Activated CD8-positive, alpha-beta memory T cell treated with anti-CD3 and anti-CD28 coated beads for 4 hours (primary cell): Measurements from ENCODE around the gene PRDM5.
"Not testable (repeated sequence)": the region's sequence is repeated elsewhere in the genome, so short reads cannot be mapped to it uniquely, and the experiment has no call there.

ENCODE experiments used
- DNase-seq, 2 donors: peaks; one replicate each; pipeline ENCODE4 v3.0.0-alpha.2; 2020; ENCODE audit warnings: low read depth in 2 of 2

The PRDM5 gene

DNA sequence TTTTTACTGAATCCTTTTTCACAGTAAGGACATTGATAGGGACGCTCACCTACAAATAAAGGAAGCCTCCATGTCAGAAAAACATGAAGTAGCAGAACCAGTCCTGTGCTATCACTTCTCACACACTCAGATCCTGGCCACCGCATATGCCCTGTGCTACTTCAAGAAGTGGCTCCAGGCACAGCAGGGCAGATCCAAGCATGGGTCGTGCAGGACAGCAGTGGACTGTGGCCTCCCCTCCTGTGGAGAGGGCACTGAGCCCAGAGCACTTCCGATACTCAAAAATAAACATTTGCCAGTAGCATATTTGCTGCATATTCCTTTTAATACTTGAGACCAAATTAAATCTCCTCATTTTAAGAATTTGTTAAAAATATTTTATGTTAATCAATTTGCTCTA is 167.9 kb downstream of the PRDM5 start:
- no peak for DNase-seq

DNA sequence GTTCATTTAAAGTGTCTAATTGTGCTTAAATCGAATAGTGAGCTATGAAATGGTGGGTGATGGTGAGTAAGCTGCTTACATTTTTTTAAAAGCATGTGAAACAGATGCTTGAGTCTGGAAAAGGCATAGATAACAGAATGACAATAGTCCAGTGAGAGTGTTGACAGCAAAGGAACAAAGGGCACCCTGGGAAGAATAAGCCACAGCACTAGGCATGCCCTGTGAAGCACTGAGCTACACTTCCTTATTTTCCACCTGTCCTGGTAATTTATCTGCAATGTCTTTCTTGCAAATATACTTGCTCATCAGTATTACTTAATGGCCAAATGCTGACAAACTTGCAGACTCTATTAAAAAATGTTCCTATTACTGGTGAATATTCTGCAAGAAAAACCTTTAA is 168.7 kb downstream of the PRDM5 start:
- no peak for DNase-seq

GRCh38 chr4:120750152-120750525 is 172.4 kb downstream of the PRDM5 start:
- DNase-seq = no peak

DNA sequence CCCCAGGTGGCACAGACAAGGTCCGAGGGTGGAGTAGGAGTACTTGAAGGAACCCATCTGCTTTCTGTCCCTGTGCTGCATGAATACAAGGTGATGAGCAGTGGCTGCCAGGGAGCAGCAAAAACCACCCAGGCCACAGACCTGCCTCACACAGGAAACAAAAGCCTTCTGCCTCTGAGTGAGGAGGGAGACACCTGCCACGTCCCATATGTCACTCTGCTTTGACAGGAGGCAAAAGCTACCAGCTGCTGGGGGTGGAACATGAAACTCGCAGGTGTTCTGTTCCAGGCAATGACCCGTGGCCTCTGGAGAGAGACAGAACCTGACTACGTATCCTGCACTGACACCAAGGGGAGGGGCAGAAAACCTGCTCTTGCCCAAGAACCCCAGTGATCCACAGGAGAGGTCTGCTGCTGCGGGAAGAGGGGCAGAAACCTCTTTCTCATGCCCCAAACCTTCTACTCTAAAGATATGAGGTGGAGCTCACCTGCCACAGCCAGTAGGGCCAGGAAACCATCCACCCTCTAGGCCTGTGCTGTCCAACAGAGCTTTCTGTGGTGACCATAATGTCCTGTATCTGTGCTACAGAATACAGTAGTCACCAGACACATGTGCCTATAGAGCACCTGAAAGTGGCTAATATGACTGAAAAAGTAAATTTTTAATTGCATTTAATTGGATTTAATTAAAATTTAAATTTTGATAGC is 172.9 kb downstream of the PRDM5 start:
- no peak for DNase-seq

- DNase-seq = not testable (repeated sequence)
Measured at GRCh38 chr4:120741636-120742035, 180.9 kb downstream of the PRDM5 start.

DNA sequence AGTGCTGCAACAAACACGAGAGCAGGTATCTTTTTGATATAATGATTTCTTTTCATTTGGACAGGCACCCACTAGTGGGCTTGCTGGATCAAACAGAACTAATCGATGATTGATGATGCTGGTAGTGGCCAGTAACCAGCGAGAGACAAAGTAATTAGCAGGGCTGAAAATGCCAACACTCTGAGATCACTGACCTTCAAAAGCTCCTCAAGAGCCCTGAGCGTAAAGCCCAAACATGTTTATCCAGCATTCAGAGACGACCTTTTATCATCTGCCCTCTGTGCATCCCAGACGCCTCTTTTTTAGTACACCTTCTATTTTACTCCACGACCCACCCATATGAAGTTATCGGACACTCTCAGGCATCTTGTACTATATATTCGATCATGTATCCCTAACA is 186.2 kb downstream of the PRDM5 start:
- DNase-seq = no peak

DNA sequence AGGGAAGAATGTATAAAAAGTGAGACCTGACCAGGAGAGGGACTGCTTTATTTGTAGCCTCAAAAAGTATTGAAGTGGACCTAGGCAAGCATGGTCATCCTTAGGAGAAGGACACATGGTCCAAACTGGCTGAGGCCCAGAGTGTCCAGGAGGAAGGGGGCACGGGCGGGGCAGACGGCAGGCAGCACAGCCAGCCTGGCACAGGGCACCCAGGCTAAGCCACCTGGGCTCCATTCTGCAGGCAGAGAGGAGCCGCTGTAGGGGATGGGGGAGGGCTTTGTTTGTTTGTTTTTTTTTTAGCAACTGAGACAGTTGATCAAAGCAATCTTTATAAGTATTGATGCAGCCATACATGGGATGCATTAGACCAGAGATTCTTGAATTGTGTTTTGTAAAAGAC is 188.6 kb downstream of the PRDM5 start:
- no peak for DNase-seq

DNA sequence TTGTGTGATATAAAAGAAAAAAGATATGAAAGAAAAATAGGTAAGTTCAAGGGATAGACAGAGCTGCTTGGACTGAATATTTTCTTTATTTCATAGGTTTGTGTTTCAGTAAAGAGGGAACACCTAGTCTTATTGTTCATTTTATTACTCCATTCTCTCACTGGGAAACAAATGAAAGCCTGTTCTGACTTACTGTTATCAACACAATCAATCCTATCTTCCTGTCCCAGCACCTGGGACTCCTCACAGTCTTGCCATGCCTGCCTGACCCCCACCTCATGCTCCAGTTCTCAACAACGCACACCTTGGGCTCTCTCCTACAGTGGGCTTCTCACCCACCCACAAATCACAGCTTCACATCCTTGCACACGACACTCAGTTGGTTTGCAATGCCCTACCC is 189.5 kb downstream of the PRDM5 start:
- no peak for DNase-seq

- DNase-seq = no peak
Measured at GRCh38 chr4:120731561-120731960, 191.0 kb downstream of the PRDM5 start.

- no peak for DNase-seq
Measured at GRCh38 chr4:120730777-120731320, 191.7 kb downstream of the PRDM5 start.

DNA sequence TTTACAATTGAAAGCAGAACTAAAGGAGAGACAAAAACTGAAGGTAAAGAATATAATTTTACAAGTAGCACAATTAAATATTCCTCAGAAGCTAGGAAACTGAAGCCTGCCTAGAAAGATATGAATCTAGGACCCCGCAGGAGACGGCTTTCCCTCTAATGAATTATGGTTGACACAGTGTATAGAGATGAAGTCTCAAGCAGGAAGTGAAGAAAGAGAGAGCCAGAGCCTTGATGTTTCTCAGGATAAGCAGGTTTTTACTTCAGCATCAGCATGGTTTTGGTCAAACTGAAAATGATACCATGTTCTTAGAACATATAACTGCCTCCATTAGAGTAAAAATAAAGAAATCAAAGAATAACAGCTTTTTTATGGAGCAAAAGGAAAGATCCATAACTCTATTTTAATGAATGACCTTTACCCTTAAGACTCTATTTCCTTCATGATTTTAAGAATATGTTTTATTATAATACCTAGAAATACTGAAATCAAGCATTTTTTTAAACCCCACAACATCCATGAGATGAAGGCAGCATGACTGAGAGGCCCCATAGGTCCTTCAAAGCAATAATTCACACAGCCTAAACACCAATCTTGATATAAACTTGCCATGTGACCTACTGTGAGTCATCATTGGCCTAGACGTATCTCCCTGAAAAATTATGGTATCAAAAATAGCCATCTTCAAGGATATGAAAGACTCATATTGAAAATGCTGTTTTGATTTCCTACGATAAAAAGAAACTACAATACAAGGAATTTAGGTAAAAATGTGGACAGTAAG is 193.4 kb downstream of the PRDM5 start:
- DNase-seq = no peak

- DNase-seq = no peak
Measured at GRCh38 chr4:120725639-120726580, 196.6 kb downstream of the PRDM5 start.

DNA sequence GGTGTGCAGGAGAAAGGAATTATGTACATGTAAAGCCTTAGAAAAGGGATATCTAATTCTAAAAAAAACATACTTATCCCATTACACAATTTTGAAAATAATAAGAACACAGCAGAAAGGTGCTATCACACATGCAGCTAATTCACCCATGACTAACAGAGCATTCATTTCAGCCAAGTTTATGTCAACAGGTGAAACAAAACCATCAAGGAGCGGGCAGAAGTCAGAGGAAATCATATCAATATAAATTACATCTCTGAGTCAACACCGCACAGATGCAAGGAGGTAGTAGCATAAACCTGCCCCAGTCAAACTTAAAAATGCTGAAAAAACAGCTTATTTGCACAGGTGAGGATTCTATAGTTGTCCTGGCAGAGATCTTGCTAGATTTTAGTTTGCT is 197.9 kb downstream of the PRDM5 start:
- DNase-seq = no peak

DNA sequence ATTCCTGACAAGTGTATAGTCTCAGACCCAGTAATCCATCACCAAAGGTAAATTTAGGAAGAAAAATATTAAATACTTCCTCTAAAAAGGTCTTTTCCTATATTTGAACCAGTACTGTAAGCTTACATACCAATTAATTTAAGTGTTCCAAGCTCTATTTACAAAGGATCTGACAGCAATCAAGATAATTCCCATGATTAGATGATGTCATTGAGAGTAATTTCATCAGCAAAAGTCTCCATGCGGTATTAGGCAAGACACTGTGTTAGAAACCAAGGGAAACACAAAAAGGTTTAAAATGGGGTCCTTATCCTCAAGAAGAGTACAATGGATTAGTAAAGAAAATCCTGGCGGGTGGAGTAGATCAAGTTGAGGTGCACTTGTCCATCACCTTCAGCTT is 198.5 kb downstream of the PRDM5 start:
- DNase-seq = no peak

DNA sequence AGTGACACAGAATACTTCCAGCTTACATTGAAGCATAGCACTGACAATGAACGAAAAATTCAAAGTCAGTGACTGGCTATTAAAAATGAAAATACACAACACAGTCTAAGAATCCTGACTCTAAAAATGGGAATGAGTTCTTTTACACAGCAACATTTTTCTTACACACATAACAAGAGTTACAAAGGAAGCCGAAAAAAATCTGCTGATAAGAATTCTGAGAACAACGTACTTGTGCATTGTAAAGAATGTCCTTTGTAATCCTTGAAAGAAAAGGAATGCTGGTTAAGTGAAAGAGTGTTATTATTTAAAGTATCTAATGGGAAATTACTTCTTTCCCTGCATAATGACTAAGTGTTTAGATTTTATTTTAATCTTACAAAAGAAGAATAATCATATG is 199.4 kb downstream of the PRDM5 start:
- DNase-seq = no peak

GRCh38 chr4:120722655-120723054 is 199.9 kb downstream of the PRDM5 start:
- DNase-seq = no peak

GRCh38 chr4:120720354-120720934 is 202.1 kb downstream of the PRDM5 start:
- DNase-seq = no peak

DNA sequence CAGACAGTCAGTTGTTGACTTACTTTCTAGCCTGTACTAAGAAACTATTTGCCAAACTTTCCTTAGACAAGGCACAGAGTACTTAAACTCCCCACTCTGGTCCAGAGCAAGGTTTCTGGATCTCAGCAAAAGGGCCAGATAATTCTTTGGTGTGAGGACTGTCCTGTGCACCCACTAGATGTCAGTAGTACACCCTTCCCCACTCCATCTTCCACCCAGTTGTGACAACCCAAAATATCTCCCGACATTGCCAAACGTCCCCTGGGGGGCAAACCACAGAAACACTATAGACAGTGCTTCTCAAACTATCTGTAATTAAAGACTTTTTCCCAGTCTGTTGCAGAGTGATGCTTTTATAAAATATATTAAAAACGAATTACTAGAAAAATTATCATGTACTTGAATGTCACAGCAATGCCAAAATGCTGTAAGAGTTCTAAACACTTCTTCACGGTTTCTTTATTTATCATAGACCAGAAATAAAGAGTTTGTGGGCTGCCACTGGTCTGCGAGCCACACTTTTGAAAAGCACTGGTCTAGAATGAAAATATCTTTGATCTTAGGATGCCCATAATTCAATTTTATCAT is 203.5 kb downstream of the PRDM5 start:
- no peak for DNase-seq

GRCh38 chr4:120716346-120716745 is 206.2 kb downstream of the PRDM5 start:
- no peak for DNase-seq

- no peak for DNase-seq
Measured at GRCh38 chr4:120714417-120715010, 208.0 kb downstream of the PRDM5 start.

GRCh38 chr4:120709991-120710390 is 212.5 kb downstream of the PRDM5 start:
- DNase-seq = no peak
